Measurements from ENCODE around the gene PIK3R6.

- TF ChIP-seq, protein P1, sequence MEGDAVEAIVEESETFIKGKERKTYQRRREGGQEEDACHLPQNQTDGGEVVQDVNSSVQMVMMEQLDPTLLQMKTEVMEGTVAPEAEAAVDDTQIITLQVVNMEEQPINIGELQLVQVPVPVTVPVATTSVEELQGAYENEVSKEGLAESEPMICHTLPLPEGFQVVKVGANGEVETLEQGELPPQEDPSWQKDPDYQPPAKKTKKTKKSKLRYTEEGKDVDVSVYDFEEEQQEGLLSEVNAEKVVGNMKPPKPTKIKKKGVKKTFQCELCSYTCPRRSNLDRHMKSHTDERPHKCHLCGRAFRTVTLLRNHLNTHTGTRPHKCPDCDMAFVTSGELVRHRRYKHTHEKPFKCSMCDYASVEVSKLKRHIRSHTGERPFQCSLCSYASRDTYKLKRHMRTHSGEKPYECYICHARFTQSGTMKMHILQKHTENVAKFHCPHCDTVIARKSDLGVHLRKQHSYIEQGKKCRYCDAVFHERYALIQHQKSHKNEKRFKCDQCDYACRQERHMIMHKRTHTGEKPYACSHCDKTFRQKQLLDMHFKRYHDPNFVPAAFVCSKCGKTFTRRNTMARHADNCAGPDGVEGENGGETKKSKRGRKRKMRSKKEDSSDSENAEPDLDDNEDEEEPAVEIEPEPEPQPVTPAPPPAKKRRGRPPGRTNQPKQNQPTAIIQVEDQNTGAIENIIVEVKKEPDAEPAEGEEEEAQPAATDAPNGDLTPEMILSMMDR (conservative IDR thresholded peaks at IDR 0.05; ENCODE audit: low read length) = no peak
- TF ChIP-seq EZH2phosphoT487 (IDR thresholded peaks at IDR 0.05; ENCODE audit: borderline replicate concordance) = no peak
Observed at GRCh38 chr17:8900207-8900606, 32.7 kb upstream of the PIK3R6 start.
